MCF 10A (cell line): ENCODE data around the gene FRAS1. TPM values are rescaled to one million over a fixed set of nuclear protein-coding genes. Genes with fewer than 3 reads are reported as not detected.

Experiments used
- BruUV-seq: library from RNA; stranded (reverse); fragments of 400-500 nt; replicated peaks from 2 replicates; lab custom pipeline; 2021; lab: Mats Ljungman, UMichigan
- CTCF ChIA-PET: fragments of 300-600 bp; sonication (Branson Sonifier 250); formaldehyde crosslinking; extraction: SDS; loops from one replicate; lab custom pipeline; 2021; ENCODE audit warnings: antibody characterized with exemption, inconsistent platforms; lab: Yijun Ruan, JAX
- POLR2A ChIA-PET: fragments of 300-600, 350-650 bp; sonication (Branson Sonifier 250); formaldehyde crosslinking; extraction: SDS; loops from one replicate; lab custom pipeline; 2020; ENCODE audit warnings: antibody characterized with exemption, inconsistent platforms; lab: Yijun Ruan, JAX
- DNase-seq: peaks from one replicate; pipeline ENCODE4 v3.0.0-alpha.2; 2018; ENCODE audit not compliant: unreplicated experiment
- H3K27ac Mint-ChIP-seq: one replicate; pipeline ENCODE4 v1.8.0; 2022; ENCODE audit warnings: mild to moderate bottlenecking, low read depth, mixed read lengths; ENCODE audit not compliant: unreplicated experiment
- H3K27me3 Mint-ChIP-seq: one replicate; pipeline ENCODE4 v1.8.0; 2022; ENCODE audit warnings: mixed read lengths; ENCODE audit not compliant: insufficient read depth, unreplicated experiment
- H3K36me3 Mint-ChIP-seq: one replicate; pipeline ENCODE4 v1.8.0; 2022; ENCODE audit warnings: mild to moderate bottlenecking, moderate library complexity, mixed read lengths; ENCODE audit not compliant: insufficient read depth, unreplicated experiment
- H3K4me1 Mint-ChIP-seq: one replicate; pipeline ENCODE4 v1.8.0; 2022; ENCODE audit warnings: mixed read lengths; ENCODE audit not compliant: insufficient read depth, unreplicated experiment
- H3K4me3 Mint-ChIP-seq: one replicate; pipeline ENCODE4 v1.8.0; 2022; ENCODE audit warnings: mild to moderate bottlenecking, moderate library complexity, mixed read lengths; ENCODE audit not compliant: unreplicated experiment
- H3K9me3 Mint-ChIP-seq: one replicate; pipeline ENCODE4 v1.8.0; 2022; ENCODE audit warnings: mixed read lengths; ENCODE audit not compliant: unreplicated experiment
- intact Hi-C: fragments of 100-400 bp; cut with micrococcal nuclease; formaldehyde crosslinking; loops from 2 replicates; pipeline ENCODE4 v1.14.1; 2022
- total RNA-seq: library from RNA; stranded (reverse); gene quantifications from 2 replicates; pipeline ENCODE4 v1.2.3, GENCODE V29; 2022
- TF ChIP-seq, protein P1 (sequence below): fragments of 200-600 bp; IDR thresholded peaks from one replicate; pipeline ENCODE4 v1.8.0; 2022; ENCODE audit warnings: antibody characterized with exemption, mild to moderate bottlenecking; ENCODE audit not compliant: unreplicated experiment

The FRAS1 gene
- total RNA-seq, 1 experiment from 2014 or later = 2.0 TPM

DNA sequence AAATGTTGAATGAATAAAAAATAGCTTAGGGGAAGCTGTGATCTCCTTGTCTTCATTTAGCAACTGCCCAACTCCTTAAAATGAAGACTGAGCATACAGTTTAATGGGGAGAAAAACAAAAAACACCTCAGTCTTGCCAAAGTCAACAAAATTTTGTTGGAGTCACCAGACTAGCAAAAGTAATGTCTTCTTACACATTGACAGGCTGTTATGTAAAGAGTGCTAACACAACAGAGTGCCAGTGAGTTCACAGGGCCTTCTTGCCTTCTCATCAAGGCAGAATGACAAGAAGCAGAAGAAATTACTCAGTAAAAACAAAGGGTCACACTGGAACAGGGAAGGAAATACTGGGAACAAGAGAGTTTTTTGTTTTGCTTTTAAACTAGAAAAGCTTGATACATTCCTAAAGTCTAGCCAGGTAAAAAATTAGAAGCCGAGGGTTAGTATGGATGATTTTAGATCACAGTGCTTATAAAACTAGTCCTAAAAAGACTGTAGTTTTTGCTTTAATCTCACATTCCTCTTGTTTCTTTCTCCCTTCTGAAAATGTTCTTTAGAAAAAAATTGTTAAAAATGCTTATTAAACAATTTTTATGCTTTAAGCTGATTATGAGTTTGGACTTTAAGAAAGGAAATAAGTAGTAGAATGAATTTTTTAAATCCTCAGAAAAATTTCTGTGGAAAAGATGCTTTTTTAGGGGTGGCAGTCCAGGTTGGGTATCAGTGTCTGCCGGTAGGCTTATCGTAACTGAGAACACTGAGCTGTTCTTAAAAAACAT is 38.7 kb upstream of the FRAS1 start:
- H3K27me3 Mint-ChIP-seq = no peaks in the 10 kb centered on the region
- H3K4me1 Mint-ChIP-seq = no peaks in the 10 kb centered on the region
- no peak overlapping the region for H3K4me3 Mint-ChIP-seq
- no peaks in the 10 kb centered on the region for H3K36me3 Mint-ChIP-seq
- ChIA-PET CTCF (interaction anchor here (0.6 to 1.0 kb wide), 3 partner anchors 13 to 42 kb away, joined by 3 read pairs; no protein-coding TSS in a partner anchor), POLR2A (no interaction called here)
- no TSS peak for BruUV-seq
- H3K9me3 Mint-ChIP-seq = no peaks in the 10 kb centered on the region
- TF ChIP-seq, protein P1, sequence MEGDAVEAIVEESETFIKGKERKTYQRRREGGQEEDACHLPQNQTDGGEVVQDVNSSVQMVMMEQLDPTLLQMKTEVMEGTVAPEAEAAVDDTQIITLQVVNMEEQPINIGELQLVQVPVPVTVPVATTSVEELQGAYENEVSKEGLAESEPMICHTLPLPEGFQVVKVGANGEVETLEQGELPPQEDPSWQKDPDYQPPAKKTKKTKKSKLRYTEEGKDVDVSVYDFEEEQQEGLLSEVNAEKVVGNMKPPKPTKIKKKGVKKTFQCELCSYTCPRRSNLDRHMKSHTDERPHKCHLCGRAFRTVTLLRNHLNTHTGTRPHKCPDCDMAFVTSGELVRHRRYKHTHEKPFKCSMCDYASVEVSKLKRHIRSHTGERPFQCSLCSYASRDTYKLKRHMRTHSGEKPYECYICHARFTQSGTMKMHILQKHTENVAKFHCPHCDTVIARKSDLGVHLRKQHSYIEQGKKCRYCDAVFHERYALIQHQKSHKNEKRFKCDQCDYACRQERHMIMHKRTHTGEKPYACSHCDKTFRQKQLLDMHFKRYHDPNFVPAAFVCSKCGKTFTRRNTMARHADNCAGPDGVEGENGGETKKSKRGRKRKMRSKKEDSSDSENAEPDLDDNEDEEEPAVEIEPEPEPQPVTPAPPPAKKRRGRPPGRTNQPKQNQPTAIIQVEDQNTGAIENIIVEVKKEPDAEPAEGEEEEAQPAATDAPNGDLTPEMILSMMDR = no peak
- intact Hi-C loops = no loop called here
- H3K27ac Mint-ChIP-seq = no peak overlapping the region
- no peak for DNase-seq

DNA sequence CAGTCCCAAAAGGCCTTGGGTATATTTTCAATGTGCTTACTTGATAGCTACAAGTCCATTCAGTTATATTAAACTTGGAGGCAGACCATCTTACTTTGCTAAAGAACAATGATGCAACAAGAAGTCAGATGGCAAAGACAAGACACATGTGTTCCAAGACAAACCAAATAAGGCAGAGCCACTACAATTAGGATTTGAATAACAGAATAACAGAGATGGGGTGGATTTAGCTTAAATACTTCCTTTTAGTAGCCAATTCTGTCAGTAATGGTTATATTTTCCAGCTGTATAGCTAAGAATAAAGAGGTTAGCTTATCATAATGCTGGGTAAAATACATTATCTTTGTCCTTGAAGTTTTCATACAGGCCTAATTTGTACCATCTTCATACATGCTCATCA is 37.7 kb upstream of the FRAS1 start:
- ChIA-PET CTCF (interaction anchor here (0.5 to 1.0 kb wide), 3 partner anchors 12 to 835 kb away, joined by 3 read pairs; no protein-coding TSS in a partner anchor), POLR2A (no interaction called here)
- Mint-ChIP-seq H3K4me3 (no peak overlapping the region), H3K27me3 (no peaks in the 10 kb centered on the region), H3K9me3 (no peaks in the 10 kb centered on the region), H3K27ac (no peak overlapping the region), H3K36me3 (no peaks in the 10 kb centered on the region), H3K4me1 (no peaks in the 10 kb centered on the region)
- intact Hi-C loops = no loop called here
- no TSS peak for BruUV-seq
- TF ChIP-seq, protein P1 = no peak
- no peak for DNase-seq

DNA sequence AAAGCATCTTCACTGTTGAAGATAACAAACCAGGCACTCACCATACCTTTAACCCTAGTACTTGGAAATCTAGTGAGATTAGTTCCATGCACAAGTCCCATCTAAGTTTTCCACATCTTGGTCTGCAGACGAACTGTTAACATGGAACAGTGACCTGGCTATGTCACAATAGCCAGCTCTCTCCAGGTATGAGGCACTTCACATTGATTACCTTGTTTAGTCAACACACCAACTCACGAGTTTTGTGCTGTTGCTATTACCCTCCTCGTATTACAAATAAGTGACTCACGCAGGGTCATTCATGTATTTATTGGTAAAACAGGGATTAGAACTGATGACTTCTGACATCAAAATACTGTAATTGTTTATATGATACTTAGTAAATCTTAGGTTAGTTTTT is 36.4 kb upstream of the FRAS1 start:
- Mint-ChIP-seq H3K27me3 (no peaks in the 10 kb centered on the region), H3K27ac (no peak overlapping the region), H3K9me3 (no peaks in the 10 kb centered on the region), H3K4me3 (no peak overlapping the region), H3K4me1 (no peaks in the 10 kb centered on the region), H3K36me3 (no peaks in the 10 kb centered on the region)
- no TSS peak for BruUV-seq
- POLR2A ChIA-PET = no interaction called here
- TF ChIP-seq, protein P1 = no peak
- CTCF ChIA-PET = interaction anchor here (0.6 to 1.0 kb wide), 2 partner anchors 231 to 1346 kb away, joined by 3 read pairs; no protein-coding TSS in a partner anchor
- intact Hi-C loops = no loop called here
- DNase-seq = no peak

DNA sequence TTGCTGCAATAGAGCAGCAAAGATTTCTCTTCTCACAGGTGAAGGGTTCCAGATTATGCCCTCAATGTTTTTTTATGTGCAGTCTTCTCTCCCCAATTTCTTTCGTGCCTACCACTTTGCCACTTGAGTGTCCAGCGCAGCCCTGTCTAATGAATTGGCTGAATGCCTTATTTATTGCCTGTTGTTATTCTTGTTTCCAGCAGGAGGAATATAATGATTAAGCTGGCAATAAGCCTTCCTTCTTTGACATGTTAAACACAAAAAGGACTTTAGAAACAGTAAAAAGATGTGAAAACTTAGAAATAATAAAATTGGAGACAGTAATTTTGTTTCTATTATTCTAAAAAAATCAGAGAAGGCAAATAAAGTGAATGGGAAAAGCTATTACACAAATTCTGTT is 34.6 kb upstream of the FRAS1 start:
- Mint-ChIP-seq H3K36me3 (no peaks in the 10 kb centered on the region), H3K27ac (no peak overlapping the region), H3K4me3 (no peak overlapping the region), H3K4me1 (no peaks in the 10 kb centered on the region), H3K27me3 (no peaks in the 10 kb centered on the region), H3K9me3 (no peaks in the 10 kb centered on the region)
- DNase-seq = peak; percentile 1
- intact Hi-C loops = no loop called here
- POLR2A ChIA-PET = interaction anchor here (1.0 kb wide), 1 partner anchor 25 kb away, joined by 3 read pairs; no protein-coding TSS in a partner anchor
- no TSS peak for BruUV-seq
- CTCF ChIA-PET = no interaction called here
- TF ChIP-seq, protein P1 = no peak
